Sigmoid colon (tissue), 7 donors: Measurements from ENCODE around the gene ATP6V1C2. TPM values are rescaled to one million over a fixed set of nuclear protein-coding genes. Genes with fewer than 3 reads are reported as not detected.
A peak's percentile ranks its signal among the peaks of the same experiment; 100 is the strongest.
"Not testable (repeated sequence)": the region's sequence is repeated elsewhere in the genome, so short reads cannot be mapped to it uniquely, and the experiment has no call there.

ENCODE experiments used
- DNase-seq: peaks from one replicate; pipeline ENCODE4 v3.0.0-alpha.2; 2019
- H3K27ac ChIP-seq, 4 donors: fragments of 200-600 bp; sonication (generic); one replicate each; pipeline ENCODE4 v1.5.1; 2016 to 2019; ENCODE audit warnings: mild to moderate bottlenecking in 1 of 4
- H3K27me3 ChIP-seq, 3 donors: fragments of 200-600 bp; sonication (generic); one replicate each; pipeline ENCODE4 v1.5.1; 2019; ENCODE audit warnings: mild to moderate bottlenecking in 1 of 3
- H3K36me3 ChIP-seq, 4 donors: fragments of 200-600 bp; sonication (generic); one replicate each; pipeline ENCODE4 v1.5.1; 2016 to 2019
- H3K4me1 ChIP-seq, 4 donors: fragments of 200-600 bp; sonication (generic); one replicate each; pipeline ENCODE4 v1.5.1; 2017 to 2019
- H3K4me3 ChIP-seq, 4 donors: fragments of 200-600 bp; sonication (generic); one replicate each; pipeline ENCODE4 v1.5.1; 2017 to 2019; ENCODE audit warnings: mild to moderate bottlenecking in 2 of 4, moderate library complexity in 1 of 4
- H3K9me3 ChIP-seq, 4 donors: fragments of 200-600 bp in 3 of 4; sonication (generic) in 3 of 4; one replicate each; pipeline versions ENCODE4 v1.5.1 to v1.6.1; 2013 to 2019
- CTCF ChIP-seq, 4 experiments: fragments of 450-650 bp in 3 of 4; fragments of 200-600 bp in 1 of 4; IDR thresholded peaks; one replicate each; pipeline ENCODE4 v1.5.1; 2016 to 2019; ENCODE audit warnings: antibody characterized with exemption in 4 of 4, mild to moderate bottlenecking in 3 of 4, moderate library complexity in 2 of 4
- EP300 ChIP-seq, 4 donors: sonication (generic); formaldehyde crosslinking; IDR thresholded peaks; one replicate each; pipeline ENCODE4 v1.6.1; 2017; ENCODE audit warnings: antibody characterized with exemption in 4 of 4
- POLR2A ChIP-seq, 2 donors: fragments of 450-650 bp; IDR thresholded peaks; one replicate each; pipeline ENCODE4 v1.6.1; 2016; ENCODE audit warnings: antibody characterized with exemption in 2 of 2, mild to moderate bottlenecking in 2 of 2, moderate library complexity in 2 of 2
- POLR2AphosphoS5 ChIP-seq, 4 donors: sonication (generic); formaldehyde crosslinking; IDR thresholded peaks; one replicate each; pipeline ENCODE4 v1.6.1; 2017; ENCODE audit warnings: antibody characterized with exemption in 4 of 4
- WGBS, 2 donors: extraction: QIAGEN DNeasy Blood & Tissue Kit; methylation state at CpG; one replicate each; pipeline ENCODE4 v1.1.7; 2013; 5-methylcytosine and 5-hydroxymethylcytosine counted together
- intact Hi-C: fragments of 100-400 bp; cut with DNase I; formaldehyde crosslinking; loops from one replicate; pipeline ENCODE4 v1.15.1; 2023
- polyA plus RNA-seq, 3 donors: library from polyadenylated mRNA; stranded (reverse); fragments of 200-250 nt; gene quantifications; one replicate each; pipeline ENCODE4 v1.2.3, GENCODE V29; 2013
- total RNA-seq, 4 donors: library from RNA; depleted of rRNA; stranded (reverse); fragments of >200 nt; gene quantifications; one replicate each; pipeline ENCODE4 v1.1.0, GENCODE V29; 2016
- donor health status: healthy with polysubstance abuse.
- donor health status: Bipolar disorder and iron deficiency.
- donor health status: healthy.

The ATP6V1C2 gene
- total and polyA plus RNA-seq, 7 donors: under 0.01 to 0.93 (median 0.39) TPM; not detected in 3

GRCh38 chr2:10812362-10813162 is 91.1 kb downstream of the ATP6V1C2 start, which contains the start of gene PDIA6:
Gene PDIA6 (minus strand): TSS chr2:10812785. CDS start chr2:10812696, 89 bp downstream.
- TF ChIP-seq CTCF (IDR thresholded peaks at IDR 0.05): no peak
- no peak for TF ChIP-seq POLR2A (IDR thresholded peaks at IDR 0.05)
- TF ChIP-seq POLR2AphosphoS5 (IDR thresholded peaks at IDR 0.05): peak; percentile 42 to 83 (median 76)
- H3K9me3 ChIP-seq: no peaks in the 10 kb centered on the region
- intact Hi-C loops: loop anchor here (2.0 to 5.0 kb wide), 2 partner anchors 122 to 365 kb away; partner anchors contain the start of gene ODC1
- H3K27ac ChIP-seq: peak within 1 kb of the TSS; percentile 87 to 98 (median 92)
- H3K27me3 ChIP-seq: no peaks in the 10 kb centered on the region
- H3K4me1 ChIP-seq: peaks cover 0 to 36% (median 32%) of the 10 kb centered on the region in 4 donors
- DNase-seq: peak; percentile 98
- 0 to 1% methylated on average over 98 of the region's 98 CpGs for WGBS, 2 donors
- H3K4me3 ChIP-seq: peak within 1 kb of the TSS; percentile 69 to 79 (median 74)
- no peaks in the 10 kb centered on the region for H3K36me3 ChIP-seq

- Histone ChIP-seq H3K4me3 (peak overlapping the region; percentile 69 to 79 (median 74)), H3K27ac (peak overlapping the region; percentile 87 to 98 (median 92)), H3K4me1 (peaks cover 0 to 35% (median 26%) of the 10 kb centered on the region in 4 donors)
- WGBS, 2 donors: 44 to 55% methylated on average over 37 of the region's 37 CpGs
- H3K27me3 ChIP-seq, H3K9me3 ChIP-seq, H3K36me3 ChIP-seq: not testable (repeated sequence)
- DNase-seq: peak; percentile 39
- intact Hi-C loops: loop anchor here (2.0 to 5.0 kb wide), 2 partner anchors 123 to 366 kb away; partner anchors contain the start of gene ODC1
These were observed 92.0 kb downstream of the ATP6V1C2 start for GRCh38 chr2:10813163-10814138.

- no peaks in the 10 kb centered on the region for H3K36me3 ChIP-seq
- H3K27ac ChIP-seq: no peak overlapping the region
- no peaks in the 10 kb centered on the region for H3K27me3 ChIP-seq
- no peaks in the 10 kb centered on the region for H3K9me3 ChIP-seq
- no peak for TF ChIP-seq EP300 (IDR thresholded peaks at IDR 0.05)
- no peak for TF ChIP-seq CTCF (IDR thresholded peaks at IDR 0.05)
- no peak for TF ChIP-seq POLR2AphosphoS5 (IDR thresholded peaks at IDR 0.05)
- no peak for TF ChIP-seq POLR2A (IDR thresholded peaks at IDR 0.05)
- DNase-seq: peak; percentile 48
- WGBS, 2 donors: 76 to 77% methylated on average over 10 of the region's 10 CpGs
- H3K4me1 ChIP-seq: peaks cover 0 to 28% (median 23%) of the 10 kb centered on the region in 4 donors
- no peak overlapping the region for H3K4me3 ChIP-seq
- intact Hi-C loops: loop anchor here (5.0 kb wide), 1 partner anchor 367 kb away; the partner anchor contains the start of gene ODC1
These were observed 92.7 kb downstream of the ATP6V1C2 start for GRCh38 chr2:10814142-10814541.

GRCh38 chr2:10814571-10815331 is 93.3 kb downstream of the ATP6V1C2 start:
- no peak overlapping the region for H3K4me3 ChIP-seq
- 68 to 77% methylated on average over 16 of the region's 16 CpGs for WGBS, 2 donors
- peaks cover 0 to 24% (median 22%) of the 10 kb centered on the region in 4 donors for H3K4me1 ChIP-seq
- DNase-seq: peak; percentile 48
- no peaks in the 10 kb centered on the region for H3K27me3 ChIP-seq
- no peaks in the 10 kb centered on the region for H3K9me3 ChIP-seq
- no peaks in the 10 kb centered on the region for H3K36me3 ChIP-seq
- intact Hi-C loops: loop anchor here (5.0 kb wide), 1 partner anchor 367 kb away; the partner anchor contains the start of gene ODC1
- no peak overlapping the region for H3K27ac ChIP-seq
- no peak for TF ChIP-seq CTCF (IDR thresholded peaks at IDR 0.05)
- no peak for TF ChIP-seq EP300 (IDR thresholded peaks at IDR 0.05)
- TF ChIP-seq POLR2AphosphoS5 (IDR thresholded peaks at IDR 0.05): no peak
- TF ChIP-seq POLR2A (IDR thresholded peaks at IDR 0.05): no peak
